Heart left ventricle (tissue), 16 donors: ENCODE results near the gene JAGN1. TPM values are rescaled to one million over a fixed set of nuclear protein-coding genes. Genes with fewer than 3 reads are reported as not detected.
"Not testable (repeated sequence)": the region's sequence is repeated elsewhere in the genome, so short reads cannot be mapped to it uniquely, and the experiment has no call there.

ENCODE experiments used
- ATAC-seq, 4 donors: fragments of 200-7000 bp; cut with Tn5 transposase; one replicate each; pipeline ENCODE4 v1.9.1; 2020 to 2022; ENCODE audit warnings: moderate library complexity in 4 of 4, mild to moderate bottlenecking in 3 of 4, moderate number of reproducible peaks in 1 of 4
- DNase-seq, 5 donors: peaks; one replicate each; pipeline ENCODE4 v3.0.0-alpha.2; 2020
- H3K27ac ChIP-seq, 12 donors: fragments of 200-600 bp; sonication (generic) in 4 of 12; one replicate each; pipeline versions ENCODE4 v1.5.0 to v1.8.0; 2016 to 2022; ENCODE audit warnings: mild to moderate bottlenecking in 2 of 12
- H3K27me3 ChIP-seq, 9 donors: fragments of 200-600 bp; sonication (generic) in 2 of 9; one replicate each; pipeline versions ENCODE4 v1.5.1 to v1.8.0; 2016 to 2022; ENCODE audit warnings: mild to moderate bottlenecking in 3 of 9
- H3K36me3 ChIP-seq, 9 donors: fragments of 200-600 bp; sonication (generic) in 2 of 9; one replicate each; pipeline versions ENCODE4 v1.5.0 to v1.8.0; 2018 to 2022; ENCODE audit warnings: mild to moderate bottlenecking in 2 of 9
- H3K4me1 ChIP-seq, 12 donors: fragments of 200-600 bp; sonication (generic) in 4 of 12; one replicate each; pipeline versions ENCODE4 v1.5.0 to v1.8.0; 2016 to 2022; ENCODE audit warnings: mild to moderate bottlenecking in 3 of 12
- H3K4me3 ChIP-seq, 12 donors: fragments of 200-600 bp; sonication (generic) in 4 of 12; one replicate each; pipeline versions ENCODE4 v1.5.0 to v1.8.0; 2017 to 2022; ENCODE audit warnings: mild to moderate bottlenecking in 9 of 12, moderate library complexity in 4 of 12
- H3K9me3 ChIP-seq, 12 donors: fragments of 200-600 bp; sonication (generic) in 4 of 12; one replicate each; pipeline versions ENCODE4 v1.5.0 to v1.8.0; 2016 to 2022; ENCODE audit warnings: mild to moderate bottlenecking in 1 of 12
- POLR2A ChIP-seq, 2 donors: fragments of 450-650 bp; IDR thresholded peaks; one replicate each; pipeline ENCODE4 v1.6.1; 2017; ENCODE audit warnings: antibody characterized with exemption in 2 of 2, mild to moderate bottlenecking in 2 of 2, moderate library complexity in 2 of 2
- WGBS, 4 donors: extraction: QIAGEN DNeasy Blood & Tissue Kit in 2 of 4; methylation state at CpG; one replicate each; pipeline versions ENCODE4 v1.1.5 to v1.1.7; 2013 to 2018; 5-methylcytosine and 5-hydroxymethylcytosine counted together
- intact Hi-C, 10 donors: fragments of 100-400 bp; cut with DNase I; formaldehyde crosslinking; loops; one replicate each; pipeline versions ENCODE4 v1.11.1 to v1.14.2; 2022
- polyA plus RNA-seq, 2 donors: library from polyadenylated mRNA; stranded (reverse); fragments of 200-250 nt; gene quantifications; one replicate each; pipeline ENCODE4 v1.2.3, GENCODE V29; 2013
- total RNA-seq, 9 donors: library from RNA; depleted of rRNA in 2 of 9; stranded (reverse); fragments of >200 nt in 2 of 9; fragmentation: NEBNext Ultra II Directional in 3 of 9; extraction: Animal tissue kit (Norgen Biotek cat#: 25700) in 3 of 9; gene quantifications; one replicate each; pipeline versions ENCODE4 v1.1.0 to v1.2.4, GENCODE V29; 2016 to 2023
- TF ChIP-seq, protein P1 (sequence below), 12 donors: fragments of 200-600 bp; sonication (generic) in 4 of 12; IDR thresholded peaks; one replicate each; pipeline versions ENCODE4 v1.5.0 to v1.8.0; 2018 to 2022; ENCODE audit warnings: antibody characterized with exemption in 12 of 12, mild to moderate bottlenecking in 5 of 12
- donor health status: ischemic (EF 13 %, LVEDD 7.1; RV severe dilation, severe dysfunction).
- donor health status: healthy with polysubstance abuse.
- donor health status: DM: no; HTN: yes; CAD: no.
- donor health status: DM: no; HTN: no; CAD: no.
- donor health status: ischemic (EF 25% LVEDD 6.9; RV normal size, moderate dysfunction).
- donor health status: ischemic (EF 25% LVEDD 5.7; RV mildly dilated, moderate dysfunction).
- donor health status: healthy.
- donor health status: DM: yes; HTN: yes; CAD: no.
- donor health status: ischemic (EF 35%, LVEDD 5.7; RV mildly dilated, moderate dysfunction).
- donor health status: nonischemic (EF 11% LVEDD 7.7; RV severe dilation, severe dysfunction).
- donor health status: DM: yes; HTN: yes; CAD: no.
- donor health status: PGD.
- donor health status: ischemic (EF 29% LVEDD 5.4; RV normal size, mild dysfunction).
- donor health status: nonischemic (EF 23%, LVEDD 6.1; RV moderate dilation, normal function).

JAGN1 gene
- total and polyA plus RNA-seq, 11 donors = 15.1 to 77.3 (median 21.2) TPM

DNA sequence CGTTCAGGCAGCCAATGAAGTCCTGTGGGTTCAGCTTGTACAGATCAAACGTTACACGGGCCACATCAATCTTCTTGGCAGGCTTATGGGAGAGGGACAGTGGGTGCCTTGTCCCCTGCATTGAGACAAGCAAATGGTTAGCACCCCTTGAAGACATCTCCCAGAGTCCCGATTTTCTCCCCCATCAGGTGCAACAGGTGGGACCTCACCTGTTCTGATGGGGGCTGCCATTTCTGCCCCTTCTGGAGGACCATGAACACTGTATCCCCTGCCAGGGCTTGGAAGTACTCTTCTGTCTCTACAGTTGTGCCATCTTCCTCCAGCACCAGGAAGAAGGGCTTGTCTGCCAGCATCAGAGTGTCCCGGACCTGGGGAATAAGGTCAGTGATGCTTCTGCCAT is 20.5 kb upstream of the JAGN1 start:
- DNase-seq (no peak), ATAC-seq (no peak)
- no peaks in the 10 kb centered on the region for H3K36me3 ChIP-seq
- H3K27ac ChIP-seq = no peak overlapping the region
- 73 to 90% (median 80%) methylated on average over 4 to 5 of the region's 5 CpGs for WGBS, 4 donors
- intact Hi-C loops = no loop called here
- H3K4me1 ChIP-seq = peaks cover 0 to 3% (median 0%) of the 10 kb centered on the region in 12 donors
- no peaks in the 10 kb centered on the region for H3K27me3 ChIP-seq
- no peaks in the 10 kb centered on the region for H3K9me3 ChIP-seq
- H3K4me3 ChIP-seq = no peak overlapping the region
- TF ChIP-seq, protein P1, sequence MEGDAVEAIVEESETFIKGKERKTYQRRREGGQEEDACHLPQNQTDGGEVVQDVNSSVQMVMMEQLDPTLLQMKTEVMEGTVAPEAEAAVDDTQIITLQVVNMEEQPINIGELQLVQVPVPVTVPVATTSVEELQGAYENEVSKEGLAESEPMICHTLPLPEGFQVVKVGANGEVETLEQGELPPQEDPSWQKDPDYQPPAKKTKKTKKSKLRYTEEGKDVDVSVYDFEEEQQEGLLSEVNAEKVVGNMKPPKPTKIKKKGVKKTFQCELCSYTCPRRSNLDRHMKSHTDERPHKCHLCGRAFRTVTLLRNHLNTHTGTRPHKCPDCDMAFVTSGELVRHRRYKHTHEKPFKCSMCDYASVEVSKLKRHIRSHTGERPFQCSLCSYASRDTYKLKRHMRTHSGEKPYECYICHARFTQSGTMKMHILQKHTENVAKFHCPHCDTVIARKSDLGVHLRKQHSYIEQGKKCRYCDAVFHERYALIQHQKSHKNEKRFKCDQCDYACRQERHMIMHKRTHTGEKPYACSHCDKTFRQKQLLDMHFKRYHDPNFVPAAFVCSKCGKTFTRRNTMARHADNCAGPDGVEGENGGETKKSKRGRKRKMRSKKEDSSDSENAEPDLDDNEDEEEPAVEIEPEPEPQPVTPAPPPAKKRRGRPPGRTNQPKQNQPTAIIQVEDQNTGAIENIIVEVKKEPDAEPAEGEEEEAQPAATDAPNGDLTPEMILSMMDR (IDR thresholded peaks at IDR 0.05) = no peak
- no peak for TF ChIP-seq POLR2A (IDR thresholded peaks at IDR 0.05)

DNA sequence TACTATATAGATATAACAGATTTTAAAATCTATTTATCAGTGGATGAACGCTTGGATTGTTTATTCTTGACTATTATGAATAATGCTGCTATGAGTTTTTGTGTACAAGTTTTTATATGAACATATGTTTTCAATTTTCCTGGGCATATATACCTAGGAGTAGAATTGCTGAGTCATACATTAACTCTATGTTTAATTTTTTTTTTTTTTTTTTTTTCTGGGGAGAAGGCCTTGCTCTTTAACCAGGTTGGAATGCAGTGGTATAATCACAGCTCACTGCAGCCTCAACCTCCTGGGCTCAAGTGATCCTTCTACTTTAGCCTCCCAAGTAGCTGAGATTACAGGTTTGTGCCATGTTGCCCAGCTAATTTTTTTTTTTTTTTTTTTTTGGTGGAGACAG is 19.4 kb upstream of the JAGN1 start:
- WGBS, 4 donors = 37 to 98% (median 48%) methylated on average over 1 of the region's 1 CpG
- H3K4me1 ChIP-seq = no peaks in the 10 kb centered on the region
- H3K9me3 ChIP-seq = no peaks in the 10 kb centered on the region
- no peak overlapping the region for H3K27ac ChIP-seq
- intact Hi-C loops = no loop called here
- TF ChIP-seq, protein P1 (IDR thresholded peaks at IDR 0.05) = no peak
- TF ChIP-seq POLR2A (IDR thresholded peaks at IDR 0.05) = no peak
- H3K4me3 ChIP-seq = no peak overlapping the region
- DNase-seq (no peak), ATAC-seq (no peak)
- H3K36me3 ChIP-seq = no peaks in the 10 kb centered on the region
- H3K27me3 ChIP-seq = no peaks in the 10 kb centered on the region

DNA sequence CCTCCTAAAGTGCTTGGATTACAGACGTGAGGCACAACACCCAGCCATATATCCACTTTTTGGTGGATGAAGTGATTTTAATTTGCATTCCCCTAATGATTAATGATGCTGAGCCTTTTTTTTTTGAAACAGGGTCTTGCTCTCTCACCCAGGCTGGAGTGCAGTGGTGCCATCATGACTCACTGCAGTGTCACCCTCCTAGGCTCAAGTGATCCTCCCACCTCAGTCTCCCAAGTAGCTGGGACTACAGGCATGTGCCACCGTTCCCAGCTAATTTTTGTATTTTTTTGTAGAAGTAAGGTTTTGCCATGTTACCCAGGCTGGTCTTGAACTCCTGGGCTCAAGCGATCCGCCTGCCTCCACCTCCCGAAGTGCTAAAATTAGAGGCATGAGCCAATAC is 18.3 kb upstream of the JAGN1 start:
- H3K4me1 ChIP-seq = not testable (repeated sequence)

DNA sequence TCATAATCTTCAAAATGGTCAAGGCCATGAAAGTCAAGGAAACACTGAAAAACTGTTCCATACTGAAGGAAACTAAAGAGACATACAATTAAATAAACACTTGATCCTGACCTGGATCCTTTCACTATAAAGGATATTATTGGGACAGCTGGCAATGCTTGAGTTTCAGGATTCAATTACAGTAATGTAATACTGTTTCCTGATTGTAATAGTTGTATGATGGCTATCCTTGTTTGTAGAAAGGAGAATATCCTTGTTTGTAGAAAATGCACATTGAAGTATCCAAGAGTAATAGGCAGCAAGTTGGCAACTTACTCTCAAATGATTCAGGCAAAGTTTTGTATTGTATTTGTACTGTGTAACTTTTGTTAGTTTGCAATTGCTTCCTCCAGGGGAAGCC is 15.0 kb upstream of the JAGN1 start:
- H3K4me3 ChIP-seq = no peak overlapping the region
- no peak overlapping the region for H3K27ac ChIP-seq
- H3K36me3 ChIP-seq = no peaks in the 10 kb centered on the region
- no peak for TF ChIP-seq POLR2A (IDR thresholded peaks at IDR 0.05)
- TF ChIP-seq, protein P1 (IDR thresholded peaks at IDR 0.05) = no peak
- ATAC-seq = no peak
- no peak for DNase-seq
- intact Hi-C loops = no loop called here
- no peaks in the 10 kb centered on the region for H3K4me1 ChIP-seq
- H3K27me3 ChIP-seq = no peaks in the 10 kb centered on the region
- no peaks in the 10 kb centered on the region for H3K9me3 ChIP-seq

More for the DNA sequence above, 18.3 kb upstream of the JAGN1 start:
- 92 to 98% (median 96%) methylated on average over 5 of the region's 5 CpGs for WGBS, 4 donors
- H3K9me3 ChIP-seq, H3K4me3 ChIP-seq, ATAC-seq, intact Hi-C loops, DNase-seq, H3K36me3 ChIP-seq, H3K27ac ChIP-seq, H3K27me3 ChIP-seq: not testable (repeated sequence)

DNA sequence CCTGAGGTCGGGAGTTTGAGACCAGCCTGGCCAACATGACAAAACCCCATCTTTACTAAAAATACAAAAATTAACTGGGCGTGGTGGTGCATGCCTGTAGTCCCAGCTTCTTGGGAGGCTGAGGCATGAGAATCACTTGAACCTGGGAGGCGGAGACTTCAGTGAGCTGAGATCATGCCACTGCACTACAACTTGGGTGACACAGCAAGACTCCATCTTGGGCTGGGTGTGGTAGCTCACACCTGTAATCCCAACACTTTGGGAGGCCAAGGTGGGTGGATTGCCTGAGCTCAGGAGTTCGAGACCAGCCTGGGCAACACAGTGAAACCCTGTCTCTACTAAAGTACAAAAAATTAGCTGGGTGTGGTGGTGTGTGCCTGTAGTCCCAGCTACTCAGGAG is 14.2 kb upstream of the JAGN1 start:
- intact Hi-C loops, ATAC-seq, H3K27me3 ChIP-seq, H3K27ac ChIP-seq, H3K36me3 ChIP-seq, DNase-seq, H3K4me3 ChIP-seq, H3K4me1 ChIP-seq, H3K9me3 ChIP-seq: not testable (repeated sequence)
- WGBS, 4 donors = 81 to 90% (median 85%) methylated on average over 4 of the region's 4 CpGs
